ENCODE results near the gene HSPBP1. TPM values are rescaled to one million over a fixed set of nuclear protein-coding genes. Genes with fewer than 3 reads are reported as not detected.
A peak's percentile ranks its signal among the peaks of the same experiment; 100 is the strongest.

Gene HSPBP1
- total RNA-seq, 1 donor from 2014 or later = 22.7 TPM

DNA sequence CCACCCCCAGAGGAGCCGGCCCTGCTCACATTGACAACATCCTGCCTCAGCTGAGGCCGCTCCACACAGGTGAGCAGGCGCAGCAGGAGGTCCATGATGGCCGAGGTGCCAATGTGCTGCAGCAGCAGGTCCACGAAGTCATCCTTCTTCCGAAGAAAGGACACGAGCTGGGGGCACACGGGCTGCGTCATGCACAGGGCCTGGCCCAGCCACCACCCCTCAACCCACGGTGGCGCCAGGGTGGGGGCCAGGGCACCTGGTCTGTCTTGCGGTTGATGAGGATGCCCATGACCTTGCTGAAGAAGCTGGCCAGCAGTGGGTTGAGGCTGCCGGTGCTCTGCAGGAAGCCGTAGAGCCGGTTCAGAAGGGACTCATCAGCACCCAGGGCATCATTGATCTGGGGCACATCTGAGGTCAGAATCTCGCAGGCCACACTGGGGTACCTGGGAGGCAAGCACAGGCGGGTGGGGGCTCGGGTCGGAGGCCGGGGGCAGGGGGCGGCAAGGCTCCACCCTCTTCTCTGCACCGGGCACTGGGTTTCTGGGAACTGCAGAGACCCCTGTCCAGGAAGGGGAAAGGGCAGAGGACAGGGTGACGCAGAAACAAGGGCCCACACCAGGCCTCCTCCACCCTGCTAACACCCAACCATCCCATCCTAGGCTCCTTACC lies 34.5 kb downstream of the HSPBP1 start:
- no peak overlapping the region for H3K4me3 Mint-ChIP-seq (ENCODE audit: unreplicated experiment)
- H3K27me3 Mint-ChIP-seq (ENCODE audit: low read depth) = no peaks in the 10 kb centered on the region
- no peak overlapping the region for H3K27ac Mint-ChIP-seq (ENCODE audit: unreplicated experiment)
- H3K4me1 Mint-ChIP-seq (ENCODE audit: low read depth) = peaks cover 15% of the 10 kb centered on the region
- no peaks in the 10 kb centered on the region for H3K9me3 Mint-ChIP-seq (ENCODE audit: low read depth)
- DNase-seq (ENCODE audit: low spot score) = no peak
- peaks cover 14% of the 10 kb centered on the region for H3K36me3 Mint-ChIP-seq (ENCODE audit: low read depth)
- TF ChIP-seq, protein P1, sequence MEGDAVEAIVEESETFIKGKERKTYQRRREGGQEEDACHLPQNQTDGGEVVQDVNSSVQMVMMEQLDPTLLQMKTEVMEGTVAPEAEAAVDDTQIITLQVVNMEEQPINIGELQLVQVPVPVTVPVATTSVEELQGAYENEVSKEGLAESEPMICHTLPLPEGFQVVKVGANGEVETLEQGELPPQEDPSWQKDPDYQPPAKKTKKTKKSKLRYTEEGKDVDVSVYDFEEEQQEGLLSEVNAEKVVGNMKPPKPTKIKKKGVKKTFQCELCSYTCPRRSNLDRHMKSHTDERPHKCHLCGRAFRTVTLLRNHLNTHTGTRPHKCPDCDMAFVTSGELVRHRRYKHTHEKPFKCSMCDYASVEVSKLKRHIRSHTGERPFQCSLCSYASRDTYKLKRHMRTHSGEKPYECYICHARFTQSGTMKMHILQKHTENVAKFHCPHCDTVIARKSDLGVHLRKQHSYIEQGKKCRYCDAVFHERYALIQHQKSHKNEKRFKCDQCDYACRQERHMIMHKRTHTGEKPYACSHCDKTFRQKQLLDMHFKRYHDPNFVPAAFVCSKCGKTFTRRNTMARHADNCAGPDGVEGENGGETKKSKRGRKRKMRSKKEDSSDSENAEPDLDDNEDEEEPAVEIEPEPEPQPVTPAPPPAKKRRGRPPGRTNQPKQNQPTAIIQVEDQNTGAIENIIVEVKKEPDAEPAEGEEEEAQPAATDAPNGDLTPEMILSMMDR (IDR thresholded peaks at IDR 0.05) = no peak

DNA sequence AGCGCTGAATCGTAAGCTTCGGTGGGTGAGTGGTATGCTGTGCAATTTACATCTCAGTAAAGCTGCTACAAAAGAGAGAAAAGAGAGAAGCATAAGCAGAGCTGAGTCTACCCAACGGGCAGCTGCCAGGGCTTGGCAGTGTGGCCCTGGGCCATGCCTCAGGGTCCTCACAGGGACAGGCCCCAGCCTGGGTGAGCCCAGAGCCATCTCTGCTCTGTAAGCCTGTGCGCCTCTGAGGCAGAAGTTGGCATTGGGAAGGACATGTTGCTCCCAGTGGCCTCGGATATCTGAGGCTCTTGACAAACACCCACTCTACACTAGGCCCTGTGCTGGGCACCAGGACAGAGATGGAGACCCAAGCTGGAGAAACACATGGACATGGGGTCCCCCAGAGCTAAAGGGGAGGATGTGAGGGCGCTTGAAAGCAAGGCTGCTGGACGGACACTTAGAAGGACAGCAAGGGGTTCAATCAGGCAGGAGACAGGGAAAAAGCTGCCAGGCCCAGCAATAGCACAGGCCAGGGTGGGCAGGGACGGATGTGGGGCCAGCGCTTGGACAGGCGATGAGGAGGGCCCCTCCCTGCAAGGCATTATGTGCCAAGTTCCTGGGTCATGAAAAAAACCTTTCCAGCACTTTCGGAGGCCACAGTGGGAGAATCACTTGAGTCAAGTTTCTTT lies 35.8 kb downstream of the HSPBP1 start:
- H3K4me1 Mint-ChIP-seq (ENCODE audit: low read depth) = peaks cover 15% of the 10 kb centered on the region
- no peaks in the 10 kb centered on the region for H3K9me3 Mint-ChIP-seq (ENCODE audit: low read depth)
- no peak overlapping the region for H3K4me3 Mint-ChIP-seq (ENCODE audit: unreplicated experiment)
- H3K36me3 Mint-ChIP-seq (ENCODE audit: low read depth) = peaks cover 16% of the 10 kb centered on the region
- TF ChIP-seq, protein P1 (IDR thresholded peaks at IDR 0.05) = no peak
- H3K27me3 Mint-ChIP-seq (ENCODE audit: low read depth) = no peaks in the 10 kb centered on the region
- DNase-seq (ENCODE audit: low spot score) = no peak
- no peak overlapping the region for H3K27ac Mint-ChIP-seq (ENCODE audit: unreplicated experiment)

DNA sequence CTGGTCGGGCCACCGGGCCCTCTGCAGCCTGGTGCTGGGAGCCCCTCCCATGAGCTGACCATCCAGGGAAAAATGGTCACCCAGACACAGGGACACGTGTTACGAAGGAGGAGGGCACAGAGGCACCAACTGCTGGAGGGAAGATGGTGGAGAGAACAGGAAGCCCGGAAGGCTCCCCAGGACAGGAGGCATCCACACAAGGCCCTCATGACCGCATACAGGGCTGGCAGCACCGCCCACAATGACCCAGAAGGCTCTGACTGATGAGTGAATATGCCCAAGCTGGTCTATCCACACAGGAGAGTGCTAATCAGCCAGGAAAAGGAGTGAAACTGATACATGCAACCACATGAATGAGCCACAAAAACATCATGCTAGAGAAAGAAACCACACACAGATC lies 37.4 kb downstream of the HSPBP1 start:
- Mint-ChIP-seq H3K36me3 (ENCODE audit: low read depth) (peaks cover 23% of the 10 kb centered on the region), H3K27ac (ENCODE audit: unreplicated experiment) (no peak overlapping the region), H3K4me1 (ENCODE audit: low read depth) (peaks cover 1% of the 10 kb centered on the region), H3K4me3 (ENCODE audit: unreplicated experiment) (no peak overlapping the region), H3K27me3 (ENCODE audit: low read depth) (no peaks in the 10 kb centered on the region), H3K9me3 (ENCODE audit: low read depth) (no peaks in the 10 kb centered on the region)
- TF ChIP-seq, protein P1 (IDR thresholded peaks at IDR 0.05) = no peak
- peak; percentile 60 for DNase-seq (ENCODE audit: low spot score)

DNA sequence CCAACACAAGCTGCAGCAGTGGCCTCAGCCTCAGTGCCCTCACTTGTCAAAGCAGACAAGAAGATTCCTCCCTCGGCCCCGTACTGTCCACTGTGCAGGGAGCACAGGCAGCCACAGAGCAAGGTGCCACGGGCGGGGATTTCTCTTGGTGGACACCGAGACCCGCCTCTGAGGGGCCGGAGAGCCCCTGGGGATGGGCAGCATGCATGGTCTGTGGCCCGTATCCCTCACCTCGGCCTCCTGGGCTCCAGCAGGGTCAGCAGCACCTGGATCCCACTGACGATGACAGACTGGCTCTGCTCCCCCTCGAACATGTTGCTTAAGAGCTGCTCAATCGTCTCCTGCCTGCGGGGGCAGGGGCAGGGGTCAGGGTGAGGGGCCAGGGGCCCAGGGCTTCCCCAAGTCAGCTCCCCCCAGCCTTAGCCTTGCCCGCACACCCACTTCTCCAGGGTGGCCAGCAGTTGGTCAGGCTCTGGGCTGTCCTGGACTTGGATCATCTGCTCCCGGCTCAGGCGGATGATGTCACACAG lies 37.9 kb downstream of the HSPBP1 start:
- no peaks in the 10 kb centered on the region for H3K9me3 Mint-ChIP-seq (ENCODE audit: low read depth)
- no peaks in the 10 kb centered on the region for H3K27me3 Mint-ChIP-seq (ENCODE audit: low read depth)
- TF ChIP-seq, protein P1 (IDR thresholded peaks at IDR 0.05) = no peak
- no peaks in the 10 kb centered on the region for H3K4me1 Mint-ChIP-seq (ENCODE audit: low read depth)
- DNase-seq (ENCODE audit: low spot score) = peak; percentile 80
- no peak overlapping the region for H3K27ac Mint-ChIP-seq (ENCODE audit: unreplicated experiment)
- H3K36me3 Mint-ChIP-seq (ENCODE audit: low read depth) = peaks cover 28% of the 10 kb centered on the region
- no peak overlapping the region for H3K4me3 Mint-ChIP-seq (ENCODE audit: unreplicated experiment)

DNA sequence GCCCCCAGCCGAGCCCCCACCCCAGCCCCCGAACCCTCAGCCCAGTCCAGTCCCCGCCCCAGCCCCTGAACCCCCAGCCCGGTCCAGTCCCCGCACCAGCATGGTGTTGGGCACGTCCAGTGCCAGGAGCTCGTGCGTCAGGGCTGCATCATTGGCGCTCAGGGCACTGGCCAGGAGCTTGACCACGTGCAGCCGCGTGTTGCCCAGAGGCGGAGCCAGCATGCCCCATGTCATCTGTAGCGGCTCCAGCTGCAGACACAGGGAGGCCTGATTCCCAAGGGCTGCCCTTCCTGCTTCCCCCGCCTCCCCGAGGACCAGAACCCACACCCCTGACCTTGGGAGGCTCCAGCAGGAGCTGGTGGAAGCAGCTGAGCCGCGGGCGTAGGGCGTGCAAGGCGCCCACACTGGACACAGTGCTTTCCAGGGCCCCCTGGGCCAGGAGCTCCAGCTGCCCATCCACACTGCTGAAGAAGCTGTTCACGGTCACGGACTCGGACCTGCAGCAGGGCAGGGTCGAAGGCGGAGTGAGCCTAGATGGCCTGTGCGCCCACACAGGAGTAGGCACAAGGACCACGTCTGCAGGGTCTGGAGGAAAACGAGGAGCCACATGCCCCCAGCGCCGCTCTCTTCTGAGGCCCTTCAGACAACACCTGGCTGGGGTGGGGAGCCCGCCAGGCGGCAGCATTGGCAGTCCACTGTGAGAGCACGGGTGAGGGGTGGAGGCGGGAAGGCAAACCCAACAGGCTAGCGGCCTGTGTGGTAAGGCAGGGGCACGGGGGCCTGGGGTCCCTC lies 38.6 kb downstream of the HSPBP1 start:
- TF ChIP-seq, protein P1 (IDR thresholded peaks at IDR 0.05) = no peak
- Mint-ChIP-seq H3K27me3 (ENCODE audit: low read depth) (no peaks in the 10 kb centered on the region), H3K4me3 (ENCODE audit: unreplicated experiment) (no peak overlapping the region), H3K36me3 (ENCODE audit: low read depth) (peaks cover 32% of the 10 kb centered on the region), H3K9me3 (ENCODE audit: low read depth) (no peaks in the 10 kb centered on the region), H3K27ac (ENCODE audit: unreplicated experiment) (no peak overlapping the region), H3K4me1 (ENCODE audit: low read depth) (no peaks in the 10 kb centered on the region)
- DNase-seq (ENCODE audit: low spot score) = peak; percentile 90
